NCI-H1105 (cell line): ENCODE measurements around the gene ZNF543.
A peak's percentile ranks its signal among the peaks of the same experiment; 100 is the strongest.
"Not testable (repeated sequence)": the region's sequence is repeated elsewhere in the genome, so short reads cannot be mapped to it uniquely, and the experiment has no call there.

Experiments used
- DNase-seq: peaks from one replicate; lab custom pipeline; 2025; lab: John Stamatoyannopoulos, UW

ZNF543 gene

DNA sequence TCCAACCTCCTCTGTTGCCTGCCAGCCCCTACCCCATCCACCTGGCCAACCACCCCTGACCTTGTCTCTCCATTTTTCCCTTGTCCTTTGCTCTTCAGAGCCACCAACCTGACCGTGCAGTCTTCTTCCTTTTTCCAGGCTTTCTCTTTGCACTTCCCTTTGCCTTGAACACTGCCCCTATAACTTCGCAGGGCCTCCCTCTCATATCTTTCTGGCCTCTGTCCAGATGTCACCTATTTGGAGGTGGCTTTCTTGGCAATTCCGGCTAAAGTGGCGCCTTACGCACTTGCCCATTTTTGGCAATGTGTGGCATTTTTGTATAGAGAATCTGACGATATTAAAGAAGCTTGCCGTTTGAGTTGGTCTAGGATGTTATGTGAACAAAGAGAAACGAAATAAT, 844 bp downstream of the ZNF543 start:
- DNase-seq = peak; percentile 9

DNA sequence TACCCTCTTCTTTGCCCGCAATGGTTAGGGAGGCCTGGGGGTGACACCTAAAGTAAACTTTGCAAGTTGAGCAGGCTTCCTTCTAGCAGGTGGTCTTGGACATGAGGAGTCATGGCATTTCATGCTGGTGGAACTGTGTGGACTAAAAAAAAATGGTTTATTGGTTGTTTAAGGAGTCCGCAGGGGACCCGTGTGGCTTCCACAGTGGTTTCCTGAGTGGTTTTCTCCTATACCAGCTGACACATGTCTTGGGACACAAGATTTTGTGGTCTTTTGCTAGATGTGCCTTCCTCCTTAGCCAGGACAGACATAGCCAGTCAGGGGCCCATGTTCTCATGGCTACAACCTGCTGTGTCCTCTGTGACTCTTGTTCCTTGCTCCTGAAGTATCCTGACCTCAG, 1.5 kb downstream of the ZNF543 start:
- DNase-seq = no peak

DNA sequence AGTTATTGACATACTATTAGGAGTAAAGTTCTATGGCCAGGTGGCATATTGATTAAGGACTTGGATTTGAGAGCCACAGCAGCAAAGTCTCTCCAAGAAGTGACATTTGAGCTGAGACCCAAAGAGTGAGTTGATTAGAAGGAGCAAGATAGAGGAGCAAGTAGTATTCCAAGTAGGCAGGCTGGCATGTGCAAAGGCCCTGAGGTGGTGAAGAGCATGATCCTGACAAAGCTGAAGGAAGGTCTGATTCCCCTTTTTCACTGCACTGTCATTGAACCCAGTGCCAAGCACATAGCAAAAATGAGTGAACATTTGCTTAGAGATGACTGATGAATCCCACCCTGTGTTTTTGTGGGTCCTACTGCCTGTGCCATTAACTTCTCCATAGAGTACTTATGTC, 4.7 kb downstream of the ZNF543 start:
- DNase-seq = no peak

DNA sequence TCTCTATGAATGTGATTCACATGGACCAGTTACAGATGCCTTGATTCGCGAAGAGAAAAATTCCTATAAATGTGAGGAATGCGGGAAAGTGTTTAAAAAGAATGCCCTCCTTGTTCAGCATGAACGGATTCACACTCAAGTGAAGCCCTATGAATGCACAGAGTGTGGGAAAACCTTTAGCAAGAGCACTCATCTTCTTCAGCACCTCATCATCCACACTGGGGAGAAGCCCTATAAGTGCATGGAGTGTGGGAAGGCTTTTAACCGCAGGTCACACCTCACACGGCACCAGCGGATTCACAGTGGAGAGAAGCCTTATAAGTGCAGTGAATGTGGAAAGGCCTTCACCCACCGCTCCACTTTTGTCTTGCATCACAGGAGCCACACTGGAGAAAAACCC, 7.7 kb downstream of the ZNF543 start:
- no peak for DNase-seq

DNA sequence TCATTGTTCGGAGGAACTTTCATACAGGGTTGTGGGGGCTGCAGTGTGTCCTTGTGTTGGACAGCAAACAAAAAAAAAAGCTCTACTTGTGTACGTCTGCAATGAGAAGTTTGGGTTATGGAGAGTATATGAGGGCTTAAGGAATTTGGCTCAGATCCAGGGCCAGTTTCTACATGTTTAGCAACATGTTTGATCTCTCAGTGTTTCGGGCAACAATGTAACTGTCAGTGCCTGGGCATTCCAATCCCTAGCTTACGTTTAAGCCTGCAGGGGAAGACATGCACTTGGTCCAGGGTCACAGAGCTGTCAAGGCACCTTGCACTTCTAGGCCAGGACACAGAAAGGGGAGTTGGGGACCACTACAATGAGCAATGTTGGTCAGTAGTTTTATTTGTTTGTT, 13.9 kb downstream of the ZNF543 start:
- no peak for DNase-seq

DNA sequence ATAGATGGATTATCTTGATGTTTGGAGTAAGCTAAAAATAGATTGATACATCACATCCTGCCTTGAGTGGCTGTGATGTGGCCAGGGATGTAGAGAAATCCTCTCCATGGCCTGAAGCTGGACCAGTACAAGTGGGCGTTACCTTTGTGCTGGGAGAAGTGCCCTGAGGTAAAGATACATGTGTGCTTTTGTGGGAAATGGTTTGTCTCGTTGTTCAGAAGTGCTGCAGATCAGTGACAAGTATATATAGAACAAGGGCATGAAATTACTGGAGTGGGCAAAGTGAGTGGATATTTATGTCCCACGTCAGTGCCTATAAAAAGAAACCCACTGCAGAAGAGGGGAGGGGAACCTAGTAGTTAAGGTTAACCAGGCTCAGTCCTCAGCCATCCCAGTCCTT, 18.6 kb downstream of the ZNF543 start:
- DNase-seq = no peak

DNA sequence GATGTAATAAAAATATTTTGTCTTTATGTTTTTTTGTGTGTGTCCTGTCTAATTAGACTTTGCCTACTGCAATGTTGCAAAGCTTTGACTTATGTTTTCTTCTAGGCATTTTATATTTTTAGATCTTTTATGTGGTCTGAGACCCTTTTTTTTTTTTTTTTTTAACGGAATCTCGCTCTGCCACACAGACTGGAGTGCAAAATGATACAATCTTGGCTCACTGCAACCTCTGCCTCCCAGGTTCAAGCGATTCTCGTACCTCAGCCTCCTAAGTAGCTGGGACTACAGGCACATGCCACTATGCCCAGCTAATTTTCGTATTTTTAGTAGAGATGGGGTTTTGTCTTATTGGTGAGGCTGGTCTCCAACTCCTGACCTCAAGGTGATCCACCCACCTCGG, 22.3 kb downstream of the ZNF543 start:
- DNase-seq = no peak

DNA sequence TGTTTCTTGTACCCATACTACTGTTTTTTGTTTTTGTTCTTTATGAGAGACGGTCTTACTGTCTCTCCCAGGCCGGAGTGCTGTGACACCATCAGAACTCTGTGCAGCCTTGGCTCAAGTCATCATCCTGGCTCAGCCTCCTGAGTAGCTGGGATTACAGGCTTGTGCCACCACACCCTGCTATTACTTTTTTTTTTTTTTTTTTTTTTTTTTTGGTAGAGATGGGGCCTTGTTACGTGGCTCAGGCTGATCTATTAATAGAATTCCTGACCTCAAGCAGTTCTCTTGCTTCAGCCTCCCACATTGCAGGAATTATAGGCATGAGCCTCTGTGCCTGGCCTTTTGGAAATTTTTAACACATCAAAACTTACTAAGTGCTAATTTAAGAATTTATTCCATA, 27.9 kb downstream of the ZNF543 start:
- no peak for DNase-seq

DNA sequence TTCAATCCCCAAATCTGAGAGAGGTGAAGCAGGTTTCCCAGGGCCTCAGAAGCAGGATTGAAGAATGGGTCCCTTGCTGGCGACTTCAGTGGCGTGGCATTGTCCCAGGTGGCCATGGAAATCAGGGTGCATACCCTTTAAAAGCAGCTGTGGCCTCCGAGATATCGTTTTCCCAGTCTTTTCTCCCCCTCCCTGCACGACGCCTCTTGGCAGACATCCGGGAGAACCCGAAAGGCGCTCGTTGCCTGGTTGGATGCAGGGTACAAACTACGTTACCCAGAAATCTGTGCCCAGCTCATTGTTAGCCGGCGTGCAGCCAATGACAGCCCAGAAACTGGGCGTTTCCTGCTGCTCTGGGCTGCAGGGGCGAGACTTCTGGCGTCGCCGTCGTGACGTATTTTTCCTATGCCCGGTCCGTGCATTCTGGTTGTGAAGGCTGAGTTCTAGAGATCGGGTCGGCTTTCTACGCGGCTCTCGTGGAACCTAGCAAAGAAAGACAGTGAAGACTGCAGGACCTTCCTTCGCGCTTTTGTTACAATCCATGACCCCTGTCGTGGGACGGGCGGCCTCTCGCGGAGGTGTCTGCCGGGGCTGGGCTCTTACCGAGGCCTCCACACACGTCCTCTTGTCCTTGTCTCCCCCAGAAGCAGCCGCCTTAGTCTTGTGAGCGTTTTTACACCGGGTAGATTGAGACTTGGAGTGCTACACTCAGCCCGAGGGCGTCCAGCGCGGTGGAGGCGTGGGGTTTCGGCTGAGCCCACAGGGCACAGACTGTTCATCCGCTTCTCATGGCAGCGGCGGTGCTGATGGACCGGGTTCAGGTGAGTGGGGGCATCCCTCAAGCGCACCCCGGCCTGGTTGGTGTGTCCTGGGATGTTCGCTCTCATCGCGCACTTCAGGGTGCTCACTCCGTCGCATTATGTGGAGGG, 30.9 kb downstream of the ZNF543 start, which contains the start of gene ZNF304:
Gene ZNF304 (plus strand): TSS at position 395 of the 929 bp plus-strand sequence. CDS start 394 bp downstream, at position 789.
- DNase-seq = peak; percentile 96

DNA sequence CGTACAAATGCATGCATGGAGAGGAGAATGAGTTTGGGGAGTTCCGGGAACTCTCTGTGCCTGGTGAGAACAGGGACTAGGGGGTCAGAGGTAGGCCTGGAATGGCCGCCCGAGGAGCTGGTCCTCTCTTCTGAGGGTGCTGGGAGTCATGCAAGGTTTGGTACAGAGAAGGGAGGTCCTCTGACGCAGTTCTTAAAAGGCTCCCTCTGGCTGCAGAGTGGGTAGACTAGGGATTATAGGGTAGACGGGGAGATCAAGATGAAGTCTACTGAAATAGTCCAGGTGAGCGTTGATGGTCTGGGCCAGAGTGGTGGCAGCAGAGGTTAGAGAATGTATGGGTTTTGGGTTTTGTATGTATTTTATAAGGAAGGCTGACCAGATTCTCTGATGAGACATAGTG, 31.6 kb downstream of the ZNF543 start:
- DNase-seq = no peak

DNA sequence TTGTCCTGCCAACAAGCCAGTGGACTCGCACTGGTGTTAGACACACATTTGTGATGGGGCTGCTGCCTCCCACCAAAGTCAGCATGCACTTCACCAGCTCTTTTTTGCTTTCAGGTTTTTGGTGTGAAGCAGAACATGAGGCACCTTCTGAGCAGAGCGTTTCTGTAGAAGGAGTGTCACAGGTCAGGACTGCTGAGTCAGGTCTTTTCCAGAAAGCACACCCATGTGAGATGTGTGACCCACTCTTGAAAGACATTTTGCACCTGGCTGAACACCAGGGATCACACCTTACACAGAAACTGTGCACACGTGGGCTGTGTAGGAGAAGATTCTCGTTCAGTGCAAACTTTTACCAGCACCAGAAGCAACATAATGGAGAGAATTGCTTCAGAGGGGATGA, 35.6 kb downstream of the ZNF543 start:
- no peak for DNase-seq

DNA sequence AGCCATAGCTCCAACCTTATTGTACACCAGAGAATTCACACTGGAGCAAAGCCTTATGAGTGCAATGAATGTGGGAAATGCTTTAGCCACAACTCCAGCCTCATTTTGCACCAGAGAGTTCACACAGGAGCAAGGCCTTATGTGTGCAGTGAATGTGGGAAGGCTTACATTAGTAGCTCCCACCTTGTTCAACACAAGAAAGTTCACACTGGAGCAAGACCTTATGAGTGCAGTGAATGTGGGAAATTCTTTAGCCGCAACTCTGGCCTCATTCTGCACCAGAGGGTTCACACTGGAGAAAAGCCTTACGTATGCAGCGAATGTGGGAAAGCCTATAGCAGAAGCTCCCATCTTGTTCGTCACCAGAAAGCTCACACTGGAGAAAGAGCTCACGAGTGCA, 37.1 kb downstream of the ZNF543 start:
- no peak for DNase-seq

DNA sequence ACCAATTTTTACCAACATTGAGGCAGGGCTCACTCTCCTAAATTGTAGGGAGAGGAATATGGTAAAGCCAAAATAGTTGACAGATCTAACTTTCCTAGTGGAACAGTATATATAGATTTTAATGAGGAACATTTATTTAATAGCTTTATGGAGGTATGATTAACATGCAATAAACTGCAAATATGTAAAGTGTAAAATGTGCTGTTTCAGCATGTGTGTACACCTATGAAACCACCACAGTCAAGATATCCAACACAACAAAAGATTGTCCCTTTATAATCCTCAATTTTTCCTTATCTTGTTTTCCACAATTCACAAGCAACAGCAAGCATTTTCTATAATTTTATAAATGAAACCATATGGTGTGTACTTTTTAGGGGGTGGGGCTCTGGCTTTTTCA, 39.0 kb downstream of the ZNF543 start:
- DNase-seq = no peak

DNA sequence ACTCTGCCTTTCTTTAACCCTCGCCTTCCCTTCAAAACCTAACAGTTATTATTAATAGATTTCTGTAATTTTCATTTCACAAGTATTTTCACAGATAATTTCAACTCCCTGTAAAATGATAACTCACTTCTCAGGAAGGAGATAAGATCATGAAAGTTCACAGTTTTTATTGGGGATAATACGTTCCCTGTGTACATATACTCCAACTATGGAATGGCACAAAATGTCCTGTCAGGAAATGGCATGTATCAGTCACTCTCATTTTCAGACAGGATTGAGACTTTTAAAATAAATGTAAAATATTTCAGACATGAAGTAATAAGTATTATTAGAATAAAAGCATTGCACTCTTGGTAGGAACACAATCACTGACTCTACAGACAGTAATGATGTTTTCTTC, 42.1 kb downstream of the ZNF543 start:
- DNase-seq = no peak

DNA sequence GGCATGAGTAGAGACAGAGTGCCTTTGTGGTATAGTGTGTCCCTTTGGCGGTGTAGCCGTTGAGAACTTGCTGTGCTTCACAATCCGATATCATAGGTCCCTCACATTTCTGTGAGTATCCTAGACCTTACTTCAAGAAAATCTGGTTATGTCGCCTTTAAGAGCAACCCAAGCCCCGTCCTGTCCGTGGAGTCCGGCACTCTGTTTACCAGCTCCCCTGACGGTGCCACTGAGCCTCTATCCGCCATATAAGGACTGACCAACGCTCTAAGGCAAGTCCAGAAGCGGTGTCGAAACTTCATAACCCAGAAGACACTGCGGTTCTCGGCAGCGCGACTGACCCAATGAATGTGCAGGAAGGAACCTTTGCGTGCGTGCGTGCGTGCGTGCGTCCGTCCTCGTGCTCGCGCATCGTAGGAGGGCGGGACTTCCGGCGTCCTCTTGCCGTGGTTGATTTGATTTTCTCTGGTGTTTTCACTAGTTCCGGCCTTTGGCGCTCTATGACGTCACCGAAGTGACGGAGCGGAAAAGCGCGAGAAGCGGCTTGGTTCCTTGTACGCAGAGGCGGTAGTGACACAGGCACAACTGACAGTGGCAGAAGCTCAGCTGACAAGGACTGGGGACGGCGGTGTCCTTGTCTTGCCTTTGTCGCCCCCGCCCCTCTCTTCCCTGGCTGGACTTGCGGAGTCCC, 42.9 kb downstream of the ZNF543 start, which contains the start of the genes TRAPPC2B and ZNF547:
Gene TRAPPC2B (plus strand): TSS at position 555 of the 691 bp plus-strand sequence. CDS start 1,283 bp downstream, outside the sequence.
Gene ZNF547 (plus strand): TSS at position 555 of the 691 bp plus-strand sequence. CDS start 5,005 bp downstream, outside the sequence.
- DNase-seq = peak; percentile 99

DNA sequence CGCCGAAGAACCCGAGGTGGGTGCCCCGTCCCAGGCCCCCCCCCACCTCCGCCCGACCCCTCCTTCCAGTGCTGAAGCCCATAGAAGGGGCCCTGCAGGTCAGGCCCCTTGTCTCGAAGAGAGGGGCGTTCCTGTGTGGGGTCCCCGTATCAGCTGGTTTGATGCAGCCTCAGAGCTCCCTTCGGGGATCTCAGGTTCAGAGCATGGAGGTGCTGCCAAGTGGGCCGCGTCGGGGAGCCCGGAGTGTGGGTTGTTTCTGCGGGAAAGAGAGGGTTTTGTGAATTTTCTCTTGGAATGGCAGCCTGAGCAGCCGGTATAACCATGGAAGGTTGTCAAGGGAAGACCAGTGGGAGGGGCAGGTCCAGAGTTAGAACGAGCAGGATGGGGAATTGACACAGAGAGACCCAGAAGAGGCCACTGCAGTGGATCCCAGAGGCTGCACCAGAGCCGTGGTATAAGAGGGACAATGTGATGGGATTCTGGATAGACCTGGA, 43.5 kb downstream of the ZNF543 start:
- DNase-seq = no peak

DNA sequence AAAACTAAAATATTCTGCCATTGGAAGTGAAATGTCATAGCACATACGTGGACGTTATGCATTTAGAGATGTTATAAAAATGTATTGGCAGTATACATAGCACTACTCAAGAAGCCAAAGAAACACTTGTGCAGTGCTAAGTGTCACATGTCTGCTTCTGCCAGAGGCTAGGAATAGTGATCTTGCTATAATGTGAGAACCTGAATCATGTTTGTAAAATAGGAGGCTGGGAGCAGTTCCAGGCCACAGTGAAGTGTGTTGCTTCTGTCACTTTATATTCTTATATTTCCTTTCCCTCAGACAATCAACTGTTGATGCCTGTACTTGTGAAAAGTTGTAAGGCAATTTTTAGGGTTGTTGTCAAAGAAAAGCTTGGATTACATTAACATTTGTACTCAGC, 46.5 kb downstream of the ZNF543 start:
- no peak for DNase-seq

DNA sequence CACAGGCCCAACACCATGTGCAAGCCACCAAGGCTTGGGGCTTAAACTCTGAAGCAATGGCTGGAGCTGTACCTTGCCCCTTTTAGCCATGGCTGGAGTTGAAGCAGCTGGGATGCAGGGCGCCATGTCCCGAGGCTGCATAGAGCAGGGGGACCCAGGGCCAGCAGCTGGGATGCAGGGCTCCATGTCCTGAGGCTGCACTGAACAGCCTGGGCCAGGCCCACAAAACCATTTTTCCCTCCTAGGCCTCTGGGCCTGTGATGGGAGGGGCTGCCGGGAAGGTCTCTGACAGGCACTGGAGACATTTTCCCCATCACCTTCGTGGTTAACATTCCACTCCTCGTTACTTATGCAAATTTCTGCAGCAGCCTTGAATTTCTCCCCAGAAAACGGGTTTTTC, 53.9 kb downstream of the ZNF543 start:
- DNase-seq = no peak

DNA sequence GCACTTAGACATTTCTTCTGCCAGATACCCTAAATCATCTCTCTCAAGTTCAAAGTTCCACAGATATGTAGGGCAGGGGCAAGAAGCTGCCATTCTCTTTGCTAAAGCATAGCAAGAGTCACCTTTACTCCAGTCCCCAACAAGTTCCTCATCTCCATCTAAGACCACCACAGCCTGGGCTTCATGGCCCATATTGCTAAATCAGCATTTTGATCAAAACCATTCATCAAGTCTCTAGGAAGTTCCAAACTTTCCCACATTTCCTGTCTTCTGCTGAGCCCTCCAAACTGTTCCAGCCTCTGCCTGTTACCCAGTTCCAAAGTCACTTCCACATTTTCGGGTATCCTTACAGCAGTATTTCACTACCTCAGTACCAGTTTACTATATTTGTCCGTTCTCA, 54.4 kb downstream of the ZNF543 start:
- DNase-seq = not testable (repeated sequence)

DNA sequence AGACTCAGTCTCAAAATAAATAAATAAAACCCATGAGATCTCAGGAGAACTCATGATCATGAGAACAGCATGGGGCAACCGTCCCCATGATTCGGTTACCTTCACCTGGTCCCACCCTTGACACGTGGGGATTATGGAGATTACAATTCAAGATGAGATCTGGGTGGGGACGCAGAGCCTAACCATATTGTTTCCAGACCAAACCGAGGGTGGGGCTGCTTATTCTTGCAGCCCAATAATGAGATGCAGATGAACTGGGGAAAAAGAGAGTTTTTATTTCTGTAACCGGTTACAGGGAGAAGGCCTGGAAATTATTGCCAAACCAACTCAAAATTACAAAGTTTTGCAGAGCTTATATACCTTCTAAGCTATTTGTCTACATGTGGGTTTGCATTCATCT, 55.9 kb downstream of the ZNF543 start:
- DNase-seq = no peak

DNA sequence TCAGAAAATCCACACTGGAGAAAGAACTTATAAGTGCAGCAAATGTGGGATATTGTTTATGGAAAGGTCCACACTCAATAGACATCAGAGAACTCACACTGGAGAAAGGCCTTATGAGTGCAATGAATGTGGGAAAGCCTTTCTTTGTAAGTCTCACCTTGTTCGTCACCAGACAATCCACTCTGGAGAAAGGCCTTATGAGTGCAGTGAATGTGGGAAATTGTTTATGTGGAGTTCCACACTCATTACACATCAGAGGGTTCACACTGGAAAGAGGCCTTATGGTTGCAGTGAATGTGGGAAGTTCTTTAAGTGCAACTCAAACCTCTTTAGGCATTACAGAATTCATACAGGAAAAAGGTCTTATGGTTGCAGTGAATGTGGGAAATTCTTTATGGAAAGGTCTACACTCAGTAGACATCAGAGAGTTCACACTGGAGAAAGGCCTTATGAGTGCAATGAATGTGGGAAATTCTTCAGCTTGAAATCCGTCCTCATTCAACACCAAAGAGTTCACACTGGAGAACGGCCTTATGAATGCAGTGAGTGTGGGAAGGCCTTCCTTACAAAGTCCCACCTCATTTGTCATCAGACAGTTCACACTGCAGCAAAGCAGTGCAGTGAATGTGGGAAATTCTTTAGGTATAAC, 57.4 kb downstream of the ZNF543 start:
- DNase-seq = no peak
